Superior temporal gyrus (tissue), 1 donor: ENCODE measurements around the gene RNF43.

ENCODE experiments used
- DNase-seq: peaks from one replicate; pipeline ENCODE4 v3.0.0-alpha.2; 2016; ENCODE audit errors: extremely low spot score

RNF43 gene

GRCh38 chr17:58381124-58382035, 36.0 kb downstream of the RNF43 start:
- DNase-seq: peak; percentile 22

GRCh38 chr17:58380207-58381123, 36.9 kb downstream of the RNF43 start:
- DNase-seq: no peak

GRCh38 chr17:58379511-58379824, 37.9 kb downstream of the RNF43 start:
- DNase-seq: no peak

- DNase-seq: no peak
Observed at GRCh38 chr17:58378733-58379510, 38.4 kb downstream of the RNF43 start.

GRCh38 chr17:58377661-58378060, 39.7 kb downstream of the RNF43 start:
- DNase-seq: no peak

- no peak for DNase-seq
Observed at GRCh38 chr17:58377093-58377601, 40.2 kb downstream of the RNF43 start.

GRCh38 chr17:58376472-58377000, 40.8 kb downstream of the RNF43 start:
- no peak for DNase-seq

GRCh38 chr17:58375811-58376210, 41.5 kb downstream of the RNF43 start:
- no peak for DNase-seq

- DNase-seq: no peak
Observed at GRCh38 chr17:58375256-58375655, 42.1 kb downstream of the RNF43 start.

- DNase-seq: no peak
Observed at GRCh38 chr17:58373923-58374322, 43.4 kb downstream of the RNF43 start.

GRCh38 chr17:58373003-58373402, 44.3 kb downstream of the RNF43 start:
- DNase-seq: no peak

GRCh38 chr17:58371300-58371950, 45.9 kb downstream of the RNF43 start:
- DNase-seq: no peak

- DNase-seq: no peak
Observed at GRCh38 chr17:58370716-58371115, 46.6 kb downstream of the RNF43 start.

GRCh38 chr17:58370309-58370708, 47.0 kb downstream of the RNF43 start:
- no peak for DNase-seq

- no peak for DNase-seq
Observed at GRCh38 chr17:58369214-58370031, 47.9 kb downstream of the RNF43 start.

- no peak for DNase-seq
Observed at GRCh38 chr17:58368860-58369213, 48.5 kb downstream of the RNF43 start.
